ENCODE data around the gene NRBP1.
A peak's percentile ranks its signal among the peaks of the same experiment; 100 is the strongest.

The NRBP1 gene

DNA sequence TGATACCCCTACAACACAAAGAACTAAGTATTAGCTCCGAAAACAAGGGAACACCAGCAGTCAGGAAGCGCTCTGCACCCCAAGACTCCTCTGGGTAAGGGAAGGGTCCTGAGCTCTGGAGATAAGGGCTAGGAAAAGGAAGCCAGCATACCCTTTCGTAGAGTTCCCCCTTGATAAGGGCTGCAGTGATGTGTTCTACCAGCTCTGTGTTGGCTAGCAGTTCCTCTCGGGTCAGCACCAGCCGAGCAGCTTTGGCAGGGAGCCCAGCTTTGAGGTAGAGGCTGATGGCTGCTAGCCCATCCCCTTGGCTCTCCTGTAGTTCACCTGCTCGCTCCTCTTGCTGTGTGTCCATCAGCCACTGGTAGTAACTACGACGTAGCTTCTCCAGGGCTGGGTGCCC lies 32.7 kb downstream of the NRBP1 start:
- no peak for TF ChIP-seq CTCF (IDR thresholded peaks at IDR 0.05; ENCODE audit: low read depth, low read length)
- H3K4me3 ChIP-seq (ENCODE audit: low read depth, low read length) = no peak overlapping the region

GRCh38 chr2:27464443-27464842 lies 36.0 kb downstream of the NRBP1 start:
- H3K4me3 ChIP-seq (ENCODE audit: low read depth, low read length) = no peak overlapping the region

DNA sequence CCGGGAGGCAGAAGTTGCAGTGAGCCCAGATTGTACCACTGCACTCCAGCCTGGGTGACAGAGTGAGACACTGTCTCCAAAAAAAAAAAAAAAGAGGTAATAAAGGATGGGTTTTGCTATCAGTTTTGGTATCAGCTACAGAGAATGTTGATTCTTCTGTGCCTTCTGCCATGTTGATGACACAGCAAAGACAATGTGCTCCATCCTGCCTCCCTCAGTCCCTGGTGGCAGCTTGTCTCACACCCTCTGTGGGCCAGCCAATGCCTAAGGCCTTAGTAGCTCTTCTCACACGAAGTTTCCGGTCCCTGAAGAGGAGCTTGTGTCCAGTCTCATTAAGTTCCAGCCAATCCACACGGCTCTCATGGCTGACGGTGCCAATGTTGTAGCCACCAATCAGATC lies 43.5 kb downstream of the NRBP1 start:
- H3K4me3 ChIP-seq (ENCODE audit: low read depth, low read length) = no peak overlapping the region
- TF ChIP-seq CTCF (IDR thresholded peaks at IDR 0.05; ENCODE audit: low read depth, low read length) = no peak

More at GRCh38 chr2:27464443-27464842, 36.0 kb downstream of the NRBP1 start:
- TF ChIP-seq CTCF (IDR thresholded peaks at IDR 0.05; ENCODE audit: low read depth, low read length) = no peak

DNA sequence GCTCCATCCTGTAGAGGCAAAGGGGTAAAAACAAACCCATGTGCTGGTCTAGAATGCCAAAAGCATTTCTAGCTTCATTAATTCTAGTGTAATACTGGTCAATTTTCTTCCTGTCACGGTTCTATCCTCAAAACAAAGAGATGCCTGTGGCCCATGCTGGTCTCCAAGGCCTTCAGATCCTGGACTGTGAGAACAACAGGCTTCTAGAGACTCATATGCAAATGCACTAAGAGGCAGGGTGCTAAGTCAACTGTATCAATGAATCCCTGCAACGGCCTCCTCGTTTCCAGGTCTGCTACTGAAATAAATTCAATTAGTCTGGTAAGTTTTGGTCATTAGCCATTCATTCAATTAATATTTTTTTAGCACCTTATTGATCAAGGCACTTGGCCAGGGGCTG lies 57.1 kb downstream of the NRBP1 start:
- TF ChIP-seq CTCF (IDR thresholded peaks at IDR 0.05; ENCODE audit: low read depth, low read length) = no peak
- no peak overlapping the region for H3K4me3 ChIP-seq (ENCODE audit: low read depth, low read length)

DNA sequence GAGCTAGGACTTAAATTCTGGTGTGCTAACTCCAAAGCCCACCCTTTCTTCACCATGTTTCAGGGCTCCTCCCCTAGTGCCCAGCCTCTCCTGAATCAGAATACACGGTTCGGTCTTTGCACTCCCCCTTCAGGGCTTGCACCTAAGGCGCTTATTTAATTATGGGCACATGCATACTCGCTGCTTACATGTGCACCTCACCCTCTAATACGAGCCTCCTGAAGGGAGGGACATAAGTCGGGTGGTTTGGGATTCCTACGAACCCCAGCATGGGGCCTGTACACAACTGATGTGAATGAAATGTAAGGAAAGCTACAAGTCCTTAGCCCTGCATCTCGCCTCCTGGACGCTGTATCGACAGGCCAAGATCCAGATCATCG lies 60.7 kb downstream of the NRBP1 start:
- no peak for TF ChIP-seq CTCF (IDR thresholded peaks at IDR 0.05; ENCODE audit: low read depth, low read length)
- peak overlapping the region; percentile 90 for H3K4me3 ChIP-seq (ENCODE audit: low read depth, low read length)

DNA sequence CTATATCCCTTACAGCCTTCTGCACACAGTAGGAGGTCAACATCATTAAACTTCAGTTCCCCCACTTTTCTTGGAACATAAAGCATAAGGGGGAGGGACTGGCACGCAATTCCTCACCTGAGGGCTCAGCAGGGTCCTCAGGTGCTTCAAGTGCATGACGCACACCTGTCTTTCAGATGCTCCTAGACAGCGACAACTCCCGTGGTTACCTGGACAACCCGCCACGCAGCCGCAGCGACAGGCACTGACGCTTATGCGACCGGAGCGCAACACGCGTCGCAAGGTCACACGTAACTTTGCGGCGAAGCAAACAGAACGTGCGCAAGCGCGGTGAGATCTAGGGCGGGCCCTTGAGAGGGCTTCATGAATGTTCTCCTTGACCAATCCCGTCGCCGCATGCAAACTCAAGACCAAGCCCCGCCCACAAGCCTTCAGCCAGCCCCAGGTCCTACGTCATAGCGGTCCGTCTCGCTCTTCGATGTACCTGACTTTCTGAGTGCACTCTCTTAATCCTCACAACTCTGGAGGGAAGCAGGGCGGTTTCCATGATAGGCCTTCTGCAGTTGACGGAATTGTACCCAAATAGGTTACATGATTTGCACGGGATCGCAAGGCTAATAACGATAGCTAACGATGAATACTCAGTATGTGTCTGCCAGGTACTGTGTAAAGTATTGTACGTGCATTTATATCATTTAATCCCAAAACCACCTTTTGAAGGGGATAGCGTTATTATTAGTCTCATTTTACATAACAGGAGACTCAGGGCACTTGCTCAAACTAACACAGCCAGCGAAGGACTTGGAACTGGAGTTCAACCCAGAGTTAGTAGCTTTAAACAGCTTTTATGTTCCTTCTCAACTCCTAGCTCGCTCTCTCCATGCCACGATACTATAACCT lies 61.3 kb downstream of the NRBP1 start, which contains the start of gene IFT172:
IFT172 (minus strand) TSS at position 246 of the 900 bp plus-strand sequence; CDS start at position 156, 90 bp downstream.
- no peak for TF ChIP-seq CTCF (IDR thresholded peaks at IDR 0.05; ENCODE audit: low read depth, low read length)
- H3K4me3 ChIP-seq (ENCODE audit: low read depth, low read length) = peak within 1 kb of the TSS; percentile 90

All from WI38 (cell line).